Endothelial cell of umbilical vein (primary cell): ENCODE data around the gene QPCT.

Experiments
- CTCF ChIP-seq, 2 donors: IDR thresholded peaks; 1 replicate in 1 of 2; 2 replicates in 1 of 2; pipeline ENCODE4 v1.5.1; 2011; ENCODE audit warnings: low read length in 2 of 2, mild to moderate bottlenecking in 2 of 2, moderate library complexity in 2 of 2, control low read depth in 1 of 2, inconsistent platforms in 1 of 2, low read depth in 1 of 2; ENCODE audit not compliant: insufficient read depth in 1 of 2; ENCODE audit errors: extremely low read depth in 1 of 2
- EZH2 ChIP-seq: IDR thresholded peaks from 2 replicates; pipeline ENCODE4 v1.6.1; 2012; ENCODE audit warnings: borderline replicate concordance, low read depth, mild to moderate bottlenecking, moderate library complexity, low read length, inconsistent platforms; ENCODE audit not compliant: severe bottlenecking
- FOS ChIP-seq: IDR thresholded peaks from 2 replicates; pipeline ENCODE4 v1.6.1; 2011; ENCODE audit warnings: mild to moderate bottlenecking, low read length, moderate library complexity, borderline replicate concordance; ENCODE audit not compliant: insufficient read depth
- GATA2 ChIP-seq: IDR thresholded peaks from 2 replicates; pipeline ENCODE4 v1.7.0; 2011; ENCODE audit warnings: low read depth, mild to moderate bottlenecking, moderate library complexity, mixed read lengths, low read length; ENCODE audit not compliant: insufficient read length, insufficient read depth
- JUN ChIP-seq: IDR thresholded peaks from 2 replicates; pipeline ENCODE4 v1.6.1; 2011; ENCODE audit warnings: borderline replicate concordance, low read depth; ENCODE audit not compliant: insufficient read length, insufficient read depth
- MAX ChIP-seq: IDR thresholded peaks from 2 replicates; pipeline ENCODE4 v1.6.1; 2011; ENCODE audit not compliant: insufficient read depth, insufficient read length
- MYC ChIP-seq: IDR thresholded peaks from one replicate; pipeline ENCODE4 v1.6.1; 2011; ENCODE audit warnings: mild to moderate bottlenecking, low read depth, low read length
- POLR2A ChIP-seq: IDR thresholded peaks from 2 replicates; pipeline ENCODE4 v1.6.1; 2012; ENCODE audit warnings: low read depth, mild to moderate bottlenecking, control low read depth, low read length
- POLR2AphosphoS5 ChIP-seq: IDR thresholded peaks from 2 replicates; pipeline ENCODE4 v1.6.1; 2012; ENCODE audit warnings: low read depth, mild to moderate bottlenecking, control low read depth, low read length, moderate library complexity; ENCODE audit not compliant: insufficient read depth

GRCh38 chr2:37355735-37356134, 11.3 kb downstream of the QPCT start:
- no peak for TF ChIP-seq CTCF (IDR thresholded peaks at IDR 0.05; ENCODE audit: extremely low read depth in 1 of 2, insufficient read depth in 1 of 2, low read depth in 1 of 2, low read length in 2 of 2)
- no peak for TF ChIP-seq POLR2A
- no peak for TF ChIP-seq EZH2
- no peak for TF ChIP-seq FOS
- TF ChIP-seq MYC, result no peak
- TF ChIP-seq MAX, result no peak
- no peak for TF ChIP-seq POLR2AphosphoS5
- no peak for TF ChIP-seq GATA2
- TF ChIP-seq JUN, result no peak
